K562 (cell line): ENCODE results near the gene PLA2G4C. TPM values are rescaled to one million over a fixed set of nuclear protein-coding genes. Genes with fewer than 3 reads are reported as not detected.

Experiments used
- ATAC-seq: fragments of 200-7000 bp; cut with Tn5 transposase; 3 replicates; pipeline ENCODE4 v1.9.1; 2020; ENCODE audit warnings: moderate library complexity
- BruUV-seq: library from RNA; stranded (reverse); fragments of 400-500 nt; replicated peaks from 2 replicates; lab custom pipeline; 2021; lab: Mats Ljungman, UMichigan
- CTCF ChIA-PET: fragments of 300-600 bp; formaldehyde crosslinking; extraction: SDS; loops from one replicate; lab custom pipeline; 2021; ENCODE audit warnings: low intra/inter-chr PET ratio; lab: Yijun Ruan, JAX
- POLR2A ChIA-PET: fragments of 300-600, 350-650 bp; sonication (Branson Sonifier 250); formaldehyde crosslinking; extraction: SDS; loops from one replicate; lab custom pipeline; 2021; ENCODE audit warnings: antibody characterized with exemption, inconsistent platforms; lab: Yijun Ruan, JAX
- DNase-seq, 4 experiments: peaks; one replicate each; pipeline versions ENCODE4 v3.0.0 to v3.0.0-alpha.2; 2011 to 2018; ENCODE audit warnings: low spot score in 3 of 4, mixed read lengths in 3 of 4; ENCODE audit errors: extremely low read depth in 1 of 4
- FAIRE-seq: peaks from 2 replicates; lab custom pipeline; 2011; peaks lifted over from hg19 to GRCh38; lab: Jason Lieb, UNC
- H2AFZ ChIP-seq: 2 replicates; pipeline ENCODE4 v1.6.0; 2011; ENCODE audit warnings: low read depth, low read length, control low read depth, inconsistent platforms
- H3K27ac ChIP-seq: fragments of 200-600 bp; 3 replicates; pipeline ENCODE4 v1.8.0; 2011; ENCODE audit warnings: low read depth, mild to moderate bottlenecking, control low read depth, inconsistent platforms, low read length, moderate library complexity, mixed read lengths; ENCODE audit errors: extremely low read depth
- H3K27me3 ChIP-seq, 2 experiments: fragments of 300-600 bp in 1 of 2; 2 replicates in 1 of 2; 3 replicates in 1 of 2; pipeline versions ENCODE4 v1.6.0 to v1.8.0; 2011; ENCODE audit warnings: inconsistent platforms in 2 of 2, low read length in 2 of 2, mild to moderate bottlenecking in 1 of 2, mixed read lengths in 1 of 2, moderate library complexity in 1 of 2; ENCODE audit not compliant: control insufficient read depth in 2 of 2, insufficient read depth in 2 of 2
- H3K36me3 ChIP-seq: fragments of 300-600 bp; 3 replicates; pipeline ENCODE4 v1.8.0; 2011; ENCODE audit warnings: mild to moderate bottlenecking, low read length, inconsistent platforms; ENCODE audit not compliant: control insufficient read depth, insufficient read depth
- H3K4me1 ChIP-seq, 2 experiments: fragments of 200-600 bp in 1 of 2; replicated peaks in 1 of 2; 2 replicates in 1 of 2; 3 replicates in 1 of 2; pipeline versions ENCODE4 v1.5.1 to v1.8.0; 2011; ENCODE audit warnings: inconsistent platforms in 2 of 2, low read length in 2 of 2, mild to moderate bottlenecking in 1 of 2, mixed read lengths in 1 of 2, moderate library complexity in 1 of 2; ENCODE audit not compliant: control insufficient read depth in 2 of 2, insufficient read depth in 2 of 2
- H3K4me2 ChIP-seq: 2 replicates; pipeline ENCODE4 v1.6.1; 2011; ENCODE audit warnings: low read length, control low read depth, inconsistent platforms, mixed read lengths; ENCODE audit not compliant: insufficient read depth
- H3K4me3 ChIP-seq: fragments of 200-600 bp; sonication (generic), shearing (Covaris generic); 2 replicates; pipeline ENCODE4 v1.5.1; 2016; ENCODE audit warnings: control low read depth, inconsistent platforms
- H3K79me2 ChIP-seq: fragments of 200-600 bp; 3 replicates; pipeline ENCODE4 v1.8.0; 2011; ENCODE audit warnings: low read length, inconsistent platforms; ENCODE audit not compliant: control insufficient read depth, insufficient read depth
- H3K9ac ChIP-seq, 2 experiments: 2 replicates each; pipeline versions ENCODE4 v1.6.0 to v1.6.1; 2011; ENCODE audit warnings: low read depth in 2 of 2, low read length in 2 of 2, control low read depth in 1 of 2, inconsistent platforms in 1 of 2, mild to moderate bottlenecking in 1 of 2, mixed read lengths in 1 of 2; ENCODE audit not compliant: insufficient read depth in 1 of 2
- H3K9me1 ChIP-seq: one replicate; pipeline ENCODE4 v1.6.0; 2011; ENCODE audit warnings: inconsistent platforms, mild to moderate bottlenecking, low read length, moderate library complexity; ENCODE audit not compliant: control insufficient read depth, insufficient read depth
- H3K9me3 ChIP-seq: replicated peaks from 2 replicates; pipeline ENCODE4 v1.5.1; 2011; ENCODE audit warnings: low read depth, low read length, inconsistent platforms; ENCODE audit not compliant: control insufficient read depth, insufficient read depth
- H4K20me1 ChIP-seq: replicated peaks from 2 replicates; pipeline ENCODE4 v1.6.1; 2011; ENCODE audit warnings: low read length, inconsistent platforms, mixed read lengths; ENCODE audit not compliant: control insufficient read depth, insufficient read depth
- GABPB1 ChIP-seq: sonication (generic); formaldehyde crosslinking; IDR thresholded peaks from 2 replicates; pipeline ENCODE4 v1.8.0; 2022; ENCODE audit warnings: mild to moderate bottlenecking, missing genetic modification reagents
- ZNF184 ChIP-seq: sonication (generic); formaldehyde crosslinking; IDR thresholded peaks from 2 replicates; pipeline ENCODE4 v1.5.0; 2020; ENCODE audit warnings: missing genetic modification reagents
- WGBS: fragments of 100-300 bp; shearing (Covaris generic); methylation state at CpG from one replicate; pipeline ENCODE4 v1.1.6; 2016; ENCODE audit warnings: low coverage, mixed read lengths; ENCODE audit not compliant: insufficient coverage; ENCODE audit errors: missing lambda C conversion rate; 5-methylcytosine and 5-hydroxymethylcytosine counted together
- in situ Hi-C: fragments of 300-500 bp; cut with MboI; formaldehyde crosslinking; loops from 4 replicates; pipeline ENCODE4 v1.15.0; 2018; ENCODE audit warnings: inconsistent platforms, mixed read lengths
- intact Hi-C: fragments of 100-400 bp; cut with micrococcal nuclease; formaldehyde crosslinking; loops from 2 replicates; pipeline ENCODE4 v1.14.2; 2022
- polyA plus RNA-seq, 8 experiments: library from polyadenylated mRNA; depleted of rRNA in 4 of 8; stranded (reverse) in 5 of 8; unstranded in 3 of 8; fragments of >200 nt; fragmentation: Nextera tagmentation in 2 of 8; fragmentation: Illumina TruSeq in 1 of 8; extraction: Ambion mirVana in 2 of 8; extraction: Trizol in 1 of 8; gene quantifications; 2 replicates each; pipeline versions ENCODE4 v1.2.1 to v1.2.3, GENCODE V29; 2011 to 2014; ENCODE audit warnings: inconsistent platforms in 1 of 8, missing spikeins in 1 of 8
- total RNA-seq, 7 experiments: library from RNA; depleted of rRNA in 6 of 7; stranded (reverse); fragments of >200 nt in 6 of 7; fragmentation: Illumina TruSeq in 2 of 7; extraction: Trizol in 2 of 7; gene quantifications; 2 replicates each; pipeline versions ENCODE4 v1.2.1 to v1.2.3, GENCODE V29; 2011 to 2021; ENCODE audit warnings: low replicate concordance in 1 of 7
- TF ChIP-seq, protein P1 (sequence below): fragments of 450-650 bp; IDR thresholded peaks from 2 replicates; pipeline ENCODE4 v1.6.1; 2016; ENCODE audit warnings: borderline replicate concordance
- TF ChIP-seq, protein P2 (sequence below), 2 experiments: fragments of 450-650 bp in 1 of 2; sonication (generic) in 1 of 2; formaldehyde crosslinking in 1 of 2; IDR thresholded peaks; 2 replicates each; pipeline versions ENCODE4 v1.7.1 to v1.9.0; 2016 to 2022; ENCODE audit warnings: inconsistent platforms in 1 of 2, mild to moderate bottlenecking in 1 of 2, missing genetic modification reagents in 1 of 2
- TF ChIP-seq, protein P3 (sequence below): fragments of 450-650 bp; formaldehyde crosslinking; IDR thresholded peaks from 2 replicates; pipeline ENCODE4 v1.4.0; 2022; ENCODE audit warnings: missing genetic modification characterization
- TF ChIP-seq, protein P4 (sequence below): fragments of 450-650 bp; formaldehyde crosslinking; IDR thresholded peaks from 2 replicates; pipeline ENCODE4 v1.4.0; 2022; ENCODE audit warnings: missing genetic modification characterization
- TF ChIP-seq, protein P5 (sequence below): fragments of 250-450 bp; sonication (Bioruptor Pico); IDR thresholded peaks from 2 replicates; pipeline ENCODE4 v1.8.0; 2021; ENCODE audit warnings: moderate library complexity, mild to moderate bottlenecking, inconsistent platforms

The PLA2G4C gene
- total and polyA plus RNA-seq, 9 of the 15 experiments (the other 6 are each of a cell fraction or from before 2014, with no cell fraction given): 0.27 to 0.35 (median 0.35) TPM; not detected in 6

DNA sequence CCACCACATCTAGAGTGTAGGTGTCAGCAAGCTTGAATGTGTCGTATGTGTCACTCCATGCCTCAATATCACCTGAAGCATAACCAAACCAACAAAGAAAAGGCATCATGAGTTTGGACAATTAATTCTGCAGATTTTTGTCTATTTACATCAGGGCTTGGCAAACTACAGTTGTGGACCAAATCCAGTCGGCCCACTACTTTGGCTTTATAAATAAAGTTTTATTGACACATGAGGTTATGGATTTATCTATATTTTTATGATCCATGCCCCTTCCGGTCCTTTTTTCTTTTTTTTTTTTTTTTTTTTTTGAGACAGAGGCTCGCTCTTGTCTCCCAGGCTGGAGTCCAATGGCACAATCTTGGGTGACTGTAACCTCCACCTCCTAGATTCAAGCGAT lies 57.5 kb downstream of the PLA2G4C start:
- no peaks in the 10 kb centered on the region for H4K20me1 ChIP-seq
- WGBS: 0% methylated on average over 4 of the region's 5 CpGs
- no TSS peak for BruUV-seq
- H2AFZ ChIP-seq: no peak overlapping the region
- FAIRE-seq (no peak), ATAC-seq (no peak), DNase-seq (no peak)
- intact Hi-C loops: no loop called here
- H3K27ac ChIP-seq: no peak overlapping the region
- H3K9me1 ChIP-seq: no peaks in the 10 kb centered on the region
- H3K4me2 ChIP-seq: no peak overlapping the region
- no peak overlapping the region for H3K4me3 ChIP-seq
- H3K79me2 ChIP-seq: no peaks in the 10 kb centered on the region
- ChIA-PET CTCF (no interaction called here), POLR2A (interaction anchor here (0.6 kb wide), 1 partner anchor 57 kb away, joined by 3 read pairs; the partner anchor contains the start of gene PLA2G4C)
- no peak overlapping the region for H3K9ac ChIP-seq
- TF ChIP-seq, protein P1, sequence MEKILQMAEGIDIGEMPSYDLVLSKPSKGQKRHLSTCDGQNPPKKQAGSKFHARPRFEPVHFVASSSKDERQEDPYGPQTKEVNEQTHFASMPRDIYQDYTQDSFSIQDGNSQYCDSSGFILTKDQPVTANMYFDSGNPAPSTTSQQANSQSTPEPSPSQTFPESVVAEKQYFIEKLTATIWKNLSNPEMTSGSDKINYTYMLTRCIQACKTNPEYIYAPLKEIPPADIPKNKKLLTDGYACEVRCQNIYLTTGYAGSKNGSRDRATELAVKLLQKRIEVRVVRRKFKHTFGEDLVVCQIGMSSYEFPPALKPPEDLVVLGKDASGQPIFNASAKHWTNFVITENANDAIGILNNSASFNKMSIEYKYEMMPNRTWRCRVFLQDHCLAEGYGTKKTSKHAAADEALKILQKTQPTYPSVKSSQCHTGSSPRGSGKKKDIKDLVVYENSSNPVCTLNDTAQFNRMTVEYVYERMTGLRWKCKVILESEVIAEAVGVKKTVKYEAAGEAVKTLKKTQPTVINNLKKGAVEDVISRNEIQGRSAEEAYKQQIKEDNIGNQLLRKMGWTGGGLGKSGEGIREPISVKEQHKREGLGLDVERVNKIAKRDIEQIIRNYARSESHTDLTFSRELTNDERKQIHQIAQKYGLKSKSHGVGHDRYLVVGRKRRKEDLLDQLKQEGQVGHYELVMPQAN: no peak
- TF ChIP-seq GABPB1 (CRISPR knock-in tag) (no peak), ZNF184 (CRISPR knock-in tag) (no peak)
- TF ChIP-seq, protein P2, sequence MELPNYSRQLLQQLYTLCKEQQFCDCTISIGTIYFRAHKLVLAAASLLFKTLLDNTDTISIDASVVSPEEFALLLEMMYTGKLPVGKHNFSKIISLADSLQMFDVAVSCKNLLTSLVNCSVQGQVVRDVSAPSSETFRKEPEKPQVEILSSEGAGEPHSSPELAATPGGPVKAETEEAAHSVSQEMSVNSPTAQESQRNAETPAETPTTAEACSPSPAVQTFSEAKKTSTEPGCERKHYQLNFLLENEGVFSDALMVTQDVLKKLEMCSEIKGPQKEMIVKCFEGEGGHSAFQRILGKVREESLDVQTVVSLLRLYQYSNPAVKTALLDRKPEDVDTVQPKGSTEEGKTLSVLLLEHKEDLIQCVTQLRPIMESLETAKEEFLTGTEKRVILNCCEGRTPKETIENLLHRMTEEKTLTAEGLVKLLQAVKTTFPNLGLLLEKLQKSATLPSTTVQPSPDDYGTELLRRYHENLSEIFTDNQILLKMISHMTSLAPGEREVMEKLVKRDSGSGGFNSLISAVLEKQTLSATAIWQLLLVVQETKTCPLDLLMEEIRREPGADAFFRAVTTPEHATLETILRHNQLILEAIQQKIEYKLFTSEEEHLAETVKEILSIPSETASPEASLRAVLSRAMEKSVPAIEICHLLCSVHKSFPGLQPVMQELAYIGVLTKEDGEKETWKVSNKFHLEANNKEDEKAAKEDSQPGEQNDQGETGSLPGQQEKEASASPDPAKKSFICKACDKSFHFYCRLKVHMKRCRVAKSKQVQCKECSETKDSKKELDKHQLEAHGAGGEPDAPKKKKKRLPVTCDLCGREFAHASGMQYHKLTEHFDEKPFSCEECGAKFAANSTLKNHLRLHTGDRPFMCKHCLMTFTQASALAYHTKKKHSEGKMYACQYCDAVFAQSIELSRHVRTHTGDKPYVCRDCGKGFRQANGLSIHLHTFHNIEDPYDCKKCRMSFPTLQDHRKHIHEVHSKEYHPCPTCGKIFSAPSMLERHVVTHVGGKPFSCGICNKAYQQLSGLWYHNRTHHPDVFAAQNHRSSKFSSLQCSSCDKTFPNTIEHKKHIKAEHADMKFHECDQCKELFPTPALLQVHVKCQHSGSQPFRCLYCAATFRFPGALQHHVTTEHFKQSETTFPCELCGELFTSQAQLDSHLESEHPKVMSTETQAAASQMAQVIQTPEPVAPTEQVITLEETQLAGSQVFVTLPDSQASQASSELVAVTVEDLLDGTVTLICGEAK (IDR thresholded peaks at IDR 0.05): peak; percentile 87
- TF ChIP-seq, protein P2 (CRISPR knock-in tag; IDR thresholded peaks at IDR 0.05): peak; percentile 63
- TF ChIP-seq, protein P3, sequence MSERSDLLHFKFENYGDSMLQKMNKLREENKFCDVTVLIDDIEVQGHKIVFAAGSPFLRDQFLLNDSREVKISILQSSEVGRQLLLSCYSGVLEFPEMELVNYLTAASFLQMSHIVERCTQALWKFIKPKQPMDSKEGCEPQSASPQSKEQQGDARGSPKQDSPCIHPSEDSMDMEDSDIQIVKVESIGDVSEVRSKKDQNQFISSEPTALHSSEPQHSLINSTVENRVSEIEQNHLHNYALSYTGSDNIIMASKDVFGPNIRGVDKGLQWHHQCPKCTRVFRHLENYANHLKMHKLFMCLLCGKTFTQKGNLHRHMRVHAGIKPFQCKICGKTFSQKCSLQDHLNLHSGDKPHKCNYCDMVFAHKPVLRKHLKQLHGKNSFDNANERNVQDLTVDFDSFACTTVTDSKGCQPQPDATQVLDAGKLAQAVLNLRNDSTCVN: no peak
- TF ChIP-seq, protein P4, sequence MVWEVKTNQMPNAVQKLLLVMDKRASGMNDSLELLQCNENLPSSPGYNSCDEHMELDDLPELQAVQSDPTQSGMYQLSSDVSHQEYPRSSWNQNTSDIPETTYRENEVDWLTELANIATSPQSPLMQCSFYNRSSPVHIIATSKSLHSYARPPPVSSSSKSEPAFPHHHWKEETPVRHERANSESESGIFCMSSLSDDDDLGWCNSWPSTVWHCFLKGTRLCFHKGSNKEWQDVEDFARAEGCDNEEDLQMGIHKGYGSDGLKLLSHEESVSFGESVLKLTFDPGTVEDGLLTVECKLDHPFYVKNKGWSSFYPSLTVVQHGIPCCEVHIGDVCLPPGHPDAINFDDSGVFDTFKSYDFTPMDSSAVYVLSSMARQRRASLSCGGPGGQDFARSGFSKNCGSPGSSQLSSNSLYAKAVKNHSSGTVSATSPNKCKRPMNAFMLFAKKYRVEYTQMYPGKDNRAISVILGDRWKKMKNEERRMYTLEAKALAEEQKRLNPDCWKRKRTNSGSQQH (CRISPR knock-in tag): no peak
- TF ChIP-seq, protein P5, sequence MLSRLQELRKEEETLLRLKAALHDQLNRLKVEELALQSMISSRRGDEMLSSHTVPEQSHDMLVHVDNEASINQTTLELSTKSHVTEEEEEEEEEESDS: no peak
- H3K4me1 ChIP-seq: no peaks in the 10 kb centered on the region; a peak in 1 of 5 replicates
- H3K9me3 ChIP-seq: no peaks in the 10 kb centered on the region
- H3K36me3 ChIP-seq: no peaks in the 10 kb centered on the region
- H3K27me3 ChIP-seq: peaks cover 4 to 39% of the 10 kb centered on the region in 2 experiments
- in situ Hi-C loops: no loop called here
